ENCODE measurements around the gene TFIP11.

TFIP11 gene

DNA sequence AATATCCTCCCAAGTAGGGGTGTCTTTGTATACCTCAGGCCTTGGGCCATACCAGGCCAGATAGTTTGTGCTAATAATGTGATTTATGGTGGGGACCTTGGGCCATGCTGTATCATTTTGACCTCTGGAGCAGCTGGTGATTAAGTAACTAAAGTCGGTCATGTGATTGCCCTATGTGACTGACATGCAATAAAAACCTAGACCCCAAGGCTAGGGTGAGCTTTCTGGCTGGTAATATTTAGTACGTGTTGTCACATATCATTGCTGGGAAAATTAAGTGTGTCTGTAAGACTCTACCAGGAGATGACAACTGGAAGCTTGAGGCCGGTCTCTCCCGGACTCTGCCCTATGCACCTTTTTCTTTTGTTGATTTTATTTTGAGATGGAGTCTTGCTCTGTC is 12.6 kb upstream of the TFIP11 start:
- Histone ChIP-seq H3K79me2 (ENCODE audit: insufficient read depth, low read length) (no peaks in the 10 kb centered on the region), H3K9me3 (ENCODE audit: insufficient read depth, low read depth, low read length) (no peaks in the 10 kb centered on the region), H3F3A (ENCODE audit: low read depth) (no peaks in the 10 kb centered on the region), H3K9ac (ENCODE audit: low read depth, low read length, poor library complexity, severe bottlenecking) (no peak overlapping the region), H3K4me3 (ENCODE audit: low read length, poor library complexity, severe bottlenecking) (no peak overlapping the region), H4K20me1 (ENCODE audit: insufficient read depth, low read length, poor library complexity, severe bottlenecking) (no peaks in the 10 kb centered on the region), H3K4me1 (ENCODE audit: insufficient read depth, low read length, poor library complexity, severe bottlenecking) (no peaks in the 10 kb centered on the region), H3K4me2 (ENCODE audit: low read depth, low read length, poor library complexity, severe bottlenecking) (no peak overlapping the region), H2AFZ (ENCODE audit: low read length) (no peak overlapping the region), H3K36me3 (ENCODE audit: insufficient read depth, low read length) (peaks cover 7% of the 10 kb centered on the region; the same call in 1 of the 2 replicates), H3K9me2 (replicated peaks; ENCODE audit: low read depth, low read length) (no peaks in the 10 kb centered on the region), H3K27me3 (ENCODE audit: insufficient read depth, low read length, poor library complexity, severe bottlenecking) (no peaks in the 10 kb centered on the region)
- no peak for TF ChIP-seq EZH2phosphoT487 (IDR thresholded peaks at IDR 0.05; ENCODE audit: borderline replicate concordance)
- TF ChIP-seq, protein P1, sequence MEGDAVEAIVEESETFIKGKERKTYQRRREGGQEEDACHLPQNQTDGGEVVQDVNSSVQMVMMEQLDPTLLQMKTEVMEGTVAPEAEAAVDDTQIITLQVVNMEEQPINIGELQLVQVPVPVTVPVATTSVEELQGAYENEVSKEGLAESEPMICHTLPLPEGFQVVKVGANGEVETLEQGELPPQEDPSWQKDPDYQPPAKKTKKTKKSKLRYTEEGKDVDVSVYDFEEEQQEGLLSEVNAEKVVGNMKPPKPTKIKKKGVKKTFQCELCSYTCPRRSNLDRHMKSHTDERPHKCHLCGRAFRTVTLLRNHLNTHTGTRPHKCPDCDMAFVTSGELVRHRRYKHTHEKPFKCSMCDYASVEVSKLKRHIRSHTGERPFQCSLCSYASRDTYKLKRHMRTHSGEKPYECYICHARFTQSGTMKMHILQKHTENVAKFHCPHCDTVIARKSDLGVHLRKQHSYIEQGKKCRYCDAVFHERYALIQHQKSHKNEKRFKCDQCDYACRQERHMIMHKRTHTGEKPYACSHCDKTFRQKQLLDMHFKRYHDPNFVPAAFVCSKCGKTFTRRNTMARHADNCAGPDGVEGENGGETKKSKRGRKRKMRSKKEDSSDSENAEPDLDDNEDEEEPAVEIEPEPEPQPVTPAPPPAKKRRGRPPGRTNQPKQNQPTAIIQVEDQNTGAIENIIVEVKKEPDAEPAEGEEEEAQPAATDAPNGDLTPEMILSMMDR (conservative IDR thresholded peaks at IDR 0.05; ENCODE audit: low read length): no peak

DNA sequence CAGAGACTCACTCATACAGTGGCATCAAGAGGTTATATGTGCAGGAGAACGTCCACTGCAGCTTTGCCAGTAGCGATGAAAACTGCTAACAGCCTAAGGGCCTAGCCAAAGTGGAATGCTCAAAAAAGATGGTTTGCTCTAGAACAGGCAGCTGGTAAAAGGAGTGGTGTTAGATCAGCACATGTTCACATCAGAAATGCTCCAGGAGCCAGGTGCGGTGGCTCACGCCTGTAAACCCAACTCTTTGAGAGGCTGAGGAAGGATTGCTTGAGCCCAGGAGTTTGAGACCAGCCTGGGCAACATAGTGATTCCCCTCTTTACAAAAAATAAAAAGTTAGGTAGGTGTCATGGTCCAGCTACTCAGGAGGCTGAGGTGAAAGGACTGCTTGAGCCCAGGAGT is 10.3 kb upstream of the TFIP11 start:
- H4K20me1 ChIP-seq (ENCODE audit: insufficient read depth, low read length, poor library complexity, severe bottlenecking): no peaks in the 10 kb centered on the region
- H3K79me2 ChIP-seq (ENCODE audit: insufficient read depth, low read length): no peaks in the 10 kb centered on the region
- no peak overlapping the region for H2AFZ ChIP-seq (ENCODE audit: low read length)
- H3K9me2 ChIP-seq (replicated peaks; ENCODE audit: low read depth, low read length): no peaks in the 10 kb centered on the region
- no peak overlapping the region for H3K4me3 ChIP-seq (ENCODE audit: low read length, poor library complexity, severe bottlenecking)
- no peaks in the 10 kb centered on the region for H3K9me3 ChIP-seq (ENCODE audit: insufficient read depth, low read depth, low read length)
- TF ChIP-seq EZH2phosphoT487 (IDR thresholded peaks at IDR 0.05; ENCODE audit: borderline replicate concordance): no peak
- TF ChIP-seq, protein P1 (conservative IDR thresholded peaks at IDR 0.05; ENCODE audit: low read length): no peak
- no peak overlapping the region for H3K9ac ChIP-seq (ENCODE audit: low read depth, low read length, poor library complexity, severe bottlenecking)
- no peaks in the 10 kb centered on the region for H3F3A ChIP-seq (ENCODE audit: low read depth)
- no peak overlapping the region for H3K4me2 ChIP-seq (ENCODE audit: low read depth, low read length, poor library complexity, severe bottlenecking)
- H3K36me3 ChIP-seq (ENCODE audit: insufficient read depth, low read length): peaks cover 1% of the 10 kb centered on the region; the same call in 1 of the 2 replicates
- H3K4me1 ChIP-seq (ENCODE audit: insufficient read depth, low read length, poor library complexity, severe bottlenecking): no peaks in the 10 kb centered on the region
- H3K27me3 ChIP-seq (ENCODE audit: insufficient read depth, low read length, poor library complexity, severe bottlenecking): no peaks in the 10 kb centered on the region

DNA sequence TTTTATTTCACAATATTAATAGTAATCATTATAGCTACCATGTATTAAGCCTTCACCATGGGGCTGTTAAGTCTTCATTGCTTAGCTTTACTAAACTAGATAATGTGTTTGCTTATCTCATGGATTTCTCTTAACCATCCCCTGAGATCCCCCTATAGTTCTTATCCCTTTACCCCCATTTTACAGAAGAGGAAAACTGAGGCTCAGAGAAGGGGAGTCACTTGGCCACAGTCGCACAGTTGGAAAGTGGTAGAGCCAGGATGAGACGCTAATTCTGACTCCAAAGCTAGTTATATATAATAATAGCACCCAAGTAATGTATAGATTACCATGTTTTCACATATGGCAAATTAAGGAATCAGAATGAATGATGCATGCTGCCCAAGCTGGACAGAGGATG is 9.7 kb upstream of the TFIP11 start:
- H3K9me2 ChIP-seq (replicated peaks; ENCODE audit: low read depth, low read length): no peaks in the 10 kb centered on the region
- H4K20me1 ChIP-seq (ENCODE audit: insufficient read depth, low read length, poor library complexity, severe bottlenecking): no peaks in the 10 kb centered on the region
- TF ChIP-seq, protein P1 (conservative IDR thresholded peaks at IDR 0.05; ENCODE audit: low read length): no peak
- TF ChIP-seq EZH2phosphoT487 (IDR thresholded peaks at IDR 0.05; ENCODE audit: borderline replicate concordance): no peak
- H3F3A ChIP-seq (ENCODE audit: low read depth): no peaks in the 10 kb centered on the region
- no peak overlapping the region for H3K9ac ChIP-seq (ENCODE audit: low read depth, low read length, poor library complexity, severe bottlenecking)
- H3K4me1 ChIP-seq (ENCODE audit: insufficient read depth, low read length, poor library complexity, severe bottlenecking): no peaks in the 10 kb centered on the region
- no peaks in the 10 kb centered on the region for H3K9me3 ChIP-seq (ENCODE audit: insufficient read depth, low read depth, low read length)
- no peak overlapping the region for H2AFZ ChIP-seq (ENCODE audit: low read length)
- H3K27me3 ChIP-seq (ENCODE audit: insufficient read depth, low read length, poor library complexity, severe bottlenecking): no peaks in the 10 kb centered on the region
- H3K4me2 ChIP-seq (ENCODE audit: low read depth, low read length, poor library complexity, severe bottlenecking): no peak overlapping the region
- no peaks in the 10 kb centered on the region for H3K36me3 ChIP-seq (ENCODE audit: insufficient read depth, low read length)
- no peak overlapping the region for H3K4me3 ChIP-seq (ENCODE audit: low read length, poor library complexity, severe bottlenecking)
- H3K79me2 ChIP-seq (ENCODE audit: insufficient read depth, low read length): no peaks in the 10 kb centered on the region

All from Loucy (cell line).